AG09319 (cell line): Measurements from ENCODE around the gene C10orf67.
"Not testable (repeated sequence)": the region's sequence is repeated elsewhere in the genome, so short reads cannot be mapped to it uniquely, and the experiment has no call there.

Experiments used
- DNase-seq: peaks from one replicate; pipeline ENCODE4 v3.0.0-alpha.2; 2010; ENCODE audit warnings: low read depth; ENCODE audit errors: extremely low read depth
- TF ChIP-seq, protein P1 (sequence below): IDR thresholded peaks from 2 replicates; pipeline ENCODE4 v1.5.1; 2011; ENCODE audit warnings: low read depth, mild to moderate bottlenecking, inconsistent platforms, low read length, moderate library complexity

The C10orf67 gene

DNA sequence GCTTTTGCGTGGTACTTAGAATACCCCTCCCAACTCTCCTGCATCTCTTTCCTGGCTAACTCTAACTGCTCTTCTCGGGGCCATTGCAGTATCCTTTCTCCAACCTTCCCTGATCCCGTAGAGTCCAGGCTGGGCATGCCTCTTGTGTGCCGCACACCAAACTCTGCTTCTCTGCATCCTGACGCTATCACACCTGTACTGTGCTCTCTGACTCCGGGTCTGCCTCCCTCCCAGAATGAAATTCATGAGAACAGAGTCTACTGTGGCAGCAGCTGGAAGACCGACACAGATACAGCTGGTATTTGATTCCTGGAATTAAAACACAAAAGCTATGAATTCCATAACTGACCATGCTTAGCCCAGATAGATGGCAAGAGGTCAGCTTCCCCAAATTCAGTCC is 60.9 kb downstream of the C10orf67 start:
- TF ChIP-seq, protein P1, sequence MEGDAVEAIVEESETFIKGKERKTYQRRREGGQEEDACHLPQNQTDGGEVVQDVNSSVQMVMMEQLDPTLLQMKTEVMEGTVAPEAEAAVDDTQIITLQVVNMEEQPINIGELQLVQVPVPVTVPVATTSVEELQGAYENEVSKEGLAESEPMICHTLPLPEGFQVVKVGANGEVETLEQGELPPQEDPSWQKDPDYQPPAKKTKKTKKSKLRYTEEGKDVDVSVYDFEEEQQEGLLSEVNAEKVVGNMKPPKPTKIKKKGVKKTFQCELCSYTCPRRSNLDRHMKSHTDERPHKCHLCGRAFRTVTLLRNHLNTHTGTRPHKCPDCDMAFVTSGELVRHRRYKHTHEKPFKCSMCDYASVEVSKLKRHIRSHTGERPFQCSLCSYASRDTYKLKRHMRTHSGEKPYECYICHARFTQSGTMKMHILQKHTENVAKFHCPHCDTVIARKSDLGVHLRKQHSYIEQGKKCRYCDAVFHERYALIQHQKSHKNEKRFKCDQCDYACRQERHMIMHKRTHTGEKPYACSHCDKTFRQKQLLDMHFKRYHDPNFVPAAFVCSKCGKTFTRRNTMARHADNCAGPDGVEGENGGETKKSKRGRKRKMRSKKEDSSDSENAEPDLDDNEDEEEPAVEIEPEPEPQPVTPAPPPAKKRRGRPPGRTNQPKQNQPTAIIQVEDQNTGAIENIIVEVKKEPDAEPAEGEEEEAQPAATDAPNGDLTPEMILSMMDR: no peak
- DNase-seq: no peak

DNA sequence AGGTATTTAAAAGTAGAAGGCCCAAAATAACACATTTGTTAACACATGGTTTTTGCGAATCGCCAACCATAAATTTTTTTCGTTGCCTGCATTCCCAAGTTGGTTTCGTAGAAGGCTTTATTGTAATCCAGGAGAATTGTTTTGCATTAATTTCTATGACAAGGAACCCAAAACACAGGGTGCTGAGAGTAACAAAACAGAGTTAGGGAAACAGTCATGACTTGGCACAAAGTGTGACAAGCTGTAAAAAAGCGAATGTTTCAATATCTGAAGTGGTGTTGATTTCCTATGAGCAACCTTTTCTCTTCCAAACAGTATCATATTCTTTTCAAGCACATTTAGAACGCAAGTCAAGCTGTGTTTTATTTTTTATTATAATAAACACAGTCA is 63.6 kb downstream of the C10orf67 start:
- TF ChIP-seq, protein P1: no peak
- DNase-seq: no peak

DNA sequence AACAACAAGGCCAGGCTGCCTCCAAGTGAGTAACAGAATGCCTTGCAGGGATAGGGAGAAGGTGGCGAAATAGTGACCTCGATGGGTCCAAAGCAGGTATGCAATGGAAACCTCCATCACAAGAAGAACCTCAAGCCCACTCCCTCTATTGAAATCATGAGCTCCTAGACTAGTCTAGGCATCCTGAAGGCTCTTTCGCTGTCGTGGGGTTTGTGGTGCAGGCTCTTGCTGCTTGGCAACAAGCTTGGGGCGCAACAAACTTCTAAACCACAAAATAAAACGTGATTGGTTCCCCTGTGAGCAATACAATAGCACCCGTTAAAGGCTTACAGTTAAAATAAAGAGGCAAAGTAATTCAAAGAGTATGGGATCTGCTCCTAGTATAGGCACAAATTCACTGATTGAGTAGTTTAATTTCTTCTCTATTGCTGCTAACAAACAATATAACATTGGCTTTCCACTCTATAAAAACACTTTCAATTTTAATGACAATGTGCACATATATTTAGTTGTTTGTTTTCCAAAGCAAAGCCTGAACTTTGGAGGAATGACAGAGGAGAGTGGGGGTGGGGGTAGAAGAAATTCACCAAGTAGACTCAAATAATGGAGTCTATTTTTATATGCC is 64.1 kb downstream of the C10orf67 start:
- DNase-seq: no peak
- TF ChIP-seq, protein P1: no peak

DNA sequence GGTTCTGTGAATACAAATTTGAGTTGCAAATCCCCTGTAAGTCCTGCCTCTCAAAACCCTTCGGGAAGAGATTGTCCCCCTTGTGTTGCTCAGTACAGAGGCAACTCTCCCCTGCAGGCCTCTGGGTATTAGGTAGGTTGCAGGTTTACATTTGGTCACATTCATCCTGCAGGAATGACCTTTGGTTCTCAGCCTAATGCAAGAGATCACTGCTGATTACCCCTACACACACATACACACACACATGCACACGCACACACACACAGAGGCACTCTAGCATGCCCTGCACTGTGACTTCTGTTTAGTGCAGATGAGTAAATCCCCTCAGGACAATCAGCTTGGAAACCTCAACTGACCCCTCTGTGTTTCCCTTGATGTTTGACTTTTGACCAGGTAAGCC is 69.2 kb downstream of the C10orf67 start:
- no peak for DNase-seq

DNA sequence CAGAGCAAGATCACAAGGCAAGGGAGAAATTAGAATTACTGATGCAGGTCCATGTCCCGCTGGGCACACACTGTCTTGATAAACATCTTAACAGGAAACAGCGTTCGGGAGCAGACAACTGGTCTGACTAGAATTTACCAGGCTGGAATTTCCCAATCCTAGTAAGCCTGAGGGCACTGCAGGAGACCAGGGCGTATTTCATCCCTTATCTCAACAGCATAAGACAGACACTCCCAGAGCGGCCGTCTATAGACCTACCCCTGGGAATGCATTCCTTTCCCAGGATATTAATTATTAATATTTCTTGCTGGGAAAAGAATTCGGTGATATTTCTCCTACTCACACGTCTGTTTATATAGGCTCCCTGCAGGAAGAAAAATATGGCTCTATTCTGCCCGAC is 70.4 kb downstream of the C10orf67 start:
- not testable (repeated sequence) for DNase-seq

More for the DNA sequence above, 69.2 kb downstream of the C10orf67 start:
- TF ChIP-seq, protein P1: no peak

DNA sequence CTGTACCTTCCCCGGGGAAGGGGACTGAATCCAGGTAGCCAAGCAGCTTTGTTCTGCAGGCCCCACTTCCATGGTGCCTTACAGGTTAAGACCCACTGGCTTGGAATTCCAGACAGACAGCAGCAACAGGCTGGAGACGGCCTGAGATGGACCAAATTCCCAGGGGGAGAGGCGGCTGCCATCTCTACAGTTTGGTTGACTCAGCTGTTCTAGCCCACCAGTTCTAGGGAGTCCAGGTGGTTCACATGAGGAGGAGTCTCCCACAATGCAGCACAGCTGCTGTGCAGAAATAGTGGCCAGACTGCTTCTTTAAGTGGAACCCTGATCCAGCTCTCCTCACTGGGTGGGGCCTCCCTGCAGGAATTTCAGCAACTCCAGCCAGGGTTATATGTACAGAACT is 74.1 kb downstream of the C10orf67 start:
- no peak for DNase-seq
- TF ChIP-seq, protein P1: no peak

DNA sequence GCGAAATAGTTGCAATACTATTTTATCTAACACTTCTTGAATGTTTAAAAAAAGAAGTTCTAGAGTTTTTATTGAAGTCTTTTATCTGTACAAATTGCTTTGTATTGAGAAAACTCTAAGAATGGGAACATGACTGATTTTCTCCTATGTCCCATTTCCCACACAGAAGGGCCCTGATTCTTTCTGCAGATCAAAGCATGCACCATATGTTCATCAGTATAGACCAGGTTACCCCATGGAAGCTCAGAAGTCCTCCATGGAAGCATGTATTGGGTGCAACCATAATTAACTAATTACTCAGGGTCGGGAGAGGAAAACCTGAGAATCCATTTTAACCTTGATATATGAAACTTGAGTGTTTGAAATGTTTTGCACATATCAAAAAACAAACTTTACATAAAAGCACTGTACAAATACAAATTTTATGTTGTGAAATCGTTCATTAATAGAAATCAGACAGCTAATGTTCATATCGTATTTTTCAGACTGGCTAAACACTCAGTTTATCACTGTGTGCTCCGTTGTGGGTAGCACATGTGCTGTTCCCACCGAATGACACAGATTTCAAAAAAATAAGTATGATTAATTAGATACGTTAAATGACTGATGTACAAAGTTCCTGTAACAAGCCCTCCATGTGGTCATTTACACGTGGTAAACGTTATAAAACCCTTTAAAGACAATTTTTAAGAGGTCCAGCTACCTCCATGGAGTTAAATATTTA is 81.0 kb downstream of the C10orf67 start:
- TF ChIP-seq, protein P1: no peak
- no peak for DNase-seq
